SJSA1 (cell line): ENCODE measurements around the gene CYLC2. TPM values are rescaled to one million over a fixed set of nuclear protein-coding genes. Genes with fewer than 3 reads are reported as not detected.

Experiments used
- DNase-seq, 2 experiments: peaks; one replicate each; pipeline ENCODE4 v3.0.0-alpha.2; 2015 to 2020; ENCODE audit warnings: low spot score in 2 of 2, low read depth in 1 of 2
- H3K27ac ChIP-seq: fragments of 250-450 bp; sonication (Bioruptor Pico); 2 replicates; pipeline ENCODE4 v1.5.1; 2020; ENCODE audit warnings: mild to moderate bottlenecking, moderate library complexity
- H3K27me3 ChIP-seq: fragments of 250-450 bp; sonication (Bioruptor Pico); replicated peaks from 2 replicates; pipeline ENCODE4 v1.5.1; 2020; ENCODE audit warnings: mild to moderate bottlenecking, moderate library complexity
- H3K36me3 ChIP-seq: fragments of 250-450 bp; sonication (Bioruptor Pico); 2 replicates; pipeline ENCODE4 v1.5.1; 2020; ENCODE audit warnings: mild to moderate bottlenecking
- H3K4me1 ChIP-seq: fragments of 250-450 bp; sonication (Bioruptor Pico); replicated peaks from 2 replicates; pipeline ENCODE4 v1.6.1; 2021; ENCODE audit warnings: mild to moderate bottlenecking
- H3K4me3 ChIP-seq: fragments of 250-450 bp; sonication (Bioruptor Pico); 2 replicates; pipeline ENCODE4 v1.5.1; 2020; ENCODE audit warnings: mild to moderate bottlenecking
- H3K9me3 ChIP-seq: fragments of 250-450 bp; sonication (Bioruptor Pico); replicated peaks from 2 replicates; pipeline ENCODE4 v1.5.1; 2020; ENCODE audit warnings: mild to moderate bottlenecking
- total RNA-seq: library from RNA; depleted of rRNA; stranded (reverse); fragments of >200 nt; shearing (Covaris generic); gene quantifications from 2 replicates; pipeline ENCODE4 v1.2.3, GENCODE V29; 2014

Gene CYLC2
- total RNA-seq, 1 experiment from 2014 or later = not detected

DNA sequence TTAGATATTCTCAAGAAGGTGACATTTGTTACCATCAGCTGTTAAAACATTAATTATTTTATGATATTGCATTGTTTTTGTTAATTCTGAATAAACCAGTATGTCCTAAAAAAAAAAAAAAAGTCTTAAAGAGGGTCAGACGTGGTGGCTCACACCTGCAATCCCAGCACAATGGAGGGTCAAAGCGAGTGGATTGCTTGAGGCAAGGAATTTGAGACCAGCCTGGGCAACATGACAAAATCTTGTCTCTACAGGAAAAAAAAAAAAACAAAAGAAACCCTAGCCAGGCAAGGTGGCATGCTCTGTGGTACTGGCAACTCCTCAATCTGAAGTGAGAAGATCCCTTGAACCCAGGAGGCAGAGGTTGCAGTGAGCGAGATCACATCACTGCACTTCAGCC, 46.8 kb downstream of the CYLC2 start:
- Histone ChIP-seq H3K36me3 (no peaks in the 10 kb centered on the region), H3K27ac (no peak overlapping the region), H3K4me3 (no peak overlapping the region), H3K4me1 (no peaks in the 10 kb centered on the region), H3K27me3 (no peaks in the 10 kb centered on the region), H3K9me3 (no peaks in the 10 kb centered on the region)
- DNase-seq = no peak
